Liver (tissue), 2 donors: ENCODE results near the gene LAGE3.
A peak's percentile ranks its signal among the peaks of the same experiment; 100 is the strongest.

Experiments
- YY1 ChIP-seq: IDR thresholded peaks from 2 replicates; pipeline ENCODE4 v1.6.1; 2016; ENCODE audit warnings: antibody characterized with exemption, mild to moderate bottlenecking
- TF ChIP-seq, protein P1 (sequence below): fragments of 150-350 bp; IDR thresholded peaks from 2 replicates; pipeline ENCODE4 v1.5.1; 2017; ENCODE audit warnings: improper control_type of control experiment, low read depth, low read length; ENCODE audit not compliant: missing input control
- donor health status: healthy.

DNA sequence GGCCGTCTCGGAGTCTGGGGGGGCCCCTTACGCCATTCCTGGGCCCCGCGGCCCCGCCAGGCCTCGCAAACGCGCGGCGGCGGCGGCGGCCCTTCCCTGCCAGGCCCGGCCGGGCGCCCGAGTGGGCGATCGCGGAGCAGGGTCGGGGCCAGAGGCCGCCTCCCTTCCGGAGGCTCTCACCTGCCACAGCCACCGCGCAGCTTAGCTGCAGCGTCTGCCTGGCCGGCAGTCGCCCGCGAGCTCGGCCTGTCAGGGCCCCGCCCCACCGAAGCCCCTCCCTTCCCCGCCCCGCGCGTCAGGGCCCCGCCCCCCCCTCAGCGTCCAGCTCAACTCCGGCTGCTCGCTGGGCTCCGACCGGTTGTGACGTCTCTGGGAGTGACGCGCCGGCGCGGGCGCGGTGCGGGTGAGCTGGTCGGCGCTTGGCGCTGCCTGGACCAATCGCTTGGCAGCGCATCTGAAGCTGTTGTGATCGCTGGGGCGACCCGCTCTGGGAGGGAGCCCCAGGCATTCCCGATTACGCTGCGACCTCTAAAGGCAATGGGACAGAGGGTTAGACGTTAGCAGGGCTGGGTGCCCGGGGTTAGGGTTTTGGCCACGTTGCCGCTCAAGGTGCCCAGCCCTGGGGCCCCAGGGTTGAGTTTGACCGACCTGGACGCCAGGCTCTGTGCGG lies 11.5 kb upstream of the LAGE3 start, which contains the start of gene SLC10A3:
- peak; percentile 56 for TF ChIP-seq YY1
- TF ChIP-seq, protein P1, sequence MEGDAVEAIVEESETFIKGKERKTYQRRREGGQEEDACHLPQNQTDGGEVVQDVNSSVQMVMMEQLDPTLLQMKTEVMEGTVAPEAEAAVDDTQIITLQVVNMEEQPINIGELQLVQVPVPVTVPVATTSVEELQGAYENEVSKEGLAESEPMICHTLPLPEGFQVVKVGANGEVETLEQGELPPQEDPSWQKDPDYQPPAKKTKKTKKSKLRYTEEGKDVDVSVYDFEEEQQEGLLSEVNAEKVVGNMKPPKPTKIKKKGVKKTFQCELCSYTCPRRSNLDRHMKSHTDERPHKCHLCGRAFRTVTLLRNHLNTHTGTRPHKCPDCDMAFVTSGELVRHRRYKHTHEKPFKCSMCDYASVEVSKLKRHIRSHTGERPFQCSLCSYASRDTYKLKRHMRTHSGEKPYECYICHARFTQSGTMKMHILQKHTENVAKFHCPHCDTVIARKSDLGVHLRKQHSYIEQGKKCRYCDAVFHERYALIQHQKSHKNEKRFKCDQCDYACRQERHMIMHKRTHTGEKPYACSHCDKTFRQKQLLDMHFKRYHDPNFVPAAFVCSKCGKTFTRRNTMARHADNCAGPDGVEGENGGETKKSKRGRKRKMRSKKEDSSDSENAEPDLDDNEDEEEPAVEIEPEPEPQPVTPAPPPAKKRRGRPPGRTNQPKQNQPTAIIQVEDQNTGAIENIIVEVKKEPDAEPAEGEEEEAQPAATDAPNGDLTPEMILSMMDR, result no peak
